OCI-LY1 (cell line): Measurements from ENCODE around the gene AFF4.

Experiments used
- EZH2 ChIP-seq: fragments of 200-600 bp; sonication (generic), shearing (Covaris generic); IDR thresholded peaks from 2 replicates; pipeline ENCODE4 v1.8.0; 2017; ENCODE audit warnings: borderline replicate concordance, mixed run types, mild to moderate bottlenecking, antibody characterized with exemption, low read length, moderate library complexity, mixed read lengths
- TF ChIP-seq, protein P1 (sequence below): fragments of 200-600 bp; sonication (generic), shearing (Covaris generic); IDR thresholded peaks from 2 replicates; pipeline ENCODE4 v1.5.1; 2017; ENCODE audit warnings: mild to moderate bottlenecking, antibody characterized with exemption, low read length, moderate library complexity, mixed read lengths

DNA sequence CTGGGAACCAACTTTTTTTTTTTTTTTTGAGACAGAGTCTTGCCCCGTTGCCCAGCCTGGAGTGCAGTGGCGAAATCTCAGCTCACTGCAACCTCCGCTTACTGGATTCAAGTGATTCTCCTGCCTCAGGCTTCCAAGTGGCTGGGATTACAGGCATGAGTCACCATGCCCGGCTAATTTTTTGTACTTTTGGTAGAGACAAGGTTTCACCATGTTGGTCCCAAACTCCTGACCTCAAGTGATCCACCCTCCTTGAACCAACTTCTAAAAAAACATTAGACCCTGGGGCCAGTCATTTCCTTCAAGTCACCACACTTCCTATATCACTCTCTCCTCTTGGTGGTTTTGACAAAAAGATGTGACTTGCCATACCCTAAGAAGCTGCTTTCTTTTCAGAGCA, 122.1 kb downstream of the AFF4 start:
- TF ChIP-seq, protein P1, sequence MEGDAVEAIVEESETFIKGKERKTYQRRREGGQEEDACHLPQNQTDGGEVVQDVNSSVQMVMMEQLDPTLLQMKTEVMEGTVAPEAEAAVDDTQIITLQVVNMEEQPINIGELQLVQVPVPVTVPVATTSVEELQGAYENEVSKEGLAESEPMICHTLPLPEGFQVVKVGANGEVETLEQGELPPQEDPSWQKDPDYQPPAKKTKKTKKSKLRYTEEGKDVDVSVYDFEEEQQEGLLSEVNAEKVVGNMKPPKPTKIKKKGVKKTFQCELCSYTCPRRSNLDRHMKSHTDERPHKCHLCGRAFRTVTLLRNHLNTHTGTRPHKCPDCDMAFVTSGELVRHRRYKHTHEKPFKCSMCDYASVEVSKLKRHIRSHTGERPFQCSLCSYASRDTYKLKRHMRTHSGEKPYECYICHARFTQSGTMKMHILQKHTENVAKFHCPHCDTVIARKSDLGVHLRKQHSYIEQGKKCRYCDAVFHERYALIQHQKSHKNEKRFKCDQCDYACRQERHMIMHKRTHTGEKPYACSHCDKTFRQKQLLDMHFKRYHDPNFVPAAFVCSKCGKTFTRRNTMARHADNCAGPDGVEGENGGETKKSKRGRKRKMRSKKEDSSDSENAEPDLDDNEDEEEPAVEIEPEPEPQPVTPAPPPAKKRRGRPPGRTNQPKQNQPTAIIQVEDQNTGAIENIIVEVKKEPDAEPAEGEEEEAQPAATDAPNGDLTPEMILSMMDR = no peak
- TF ChIP-seq EZH2 = no peak
